ENCODE results near the gene METTL17. TPM values are rescaled to one million over a fixed set of nuclear protein-coding genes. Genes with fewer than 3 reads are reported as not detected.
A peak's percentile ranks its signal among the peaks of the same experiment; 100 is the strongest.

Gene METTL17
- total and polyA plus RNA-seq, 2 donors (not counting 3 experiments of a cell fraction or from before 2014, with no cell fraction given), result 60.6 to 90.6 TPM

- H3K79me2 ChIP-seq (ENCODE audit: control insufficient read depth, insufficient read depth, low read length), result peaks cover 17% of the 10 kb centered on the region
- dilution Hi-C loops (cut with MboI; ENCODE audit: extremely low pct_ligation_motif_present, low sequenced_read_pairs) (no loop called here), intact Hi-C loops (cut with micrococcal nuclease) (no loop called here)
- FAIRE-seq, result peak; percentile 85
- no peak overlapping the region for H3K4me3 ChIP-seq (replicated peaks in 1 of 3; ENCODE audit: insufficient read depth in 1 of 3, low read depth in 1 of 3, low read length in 3 of 3)
- no peak overlapping the region for H2AFZ ChIP-seq (ENCODE audit: low read depth, low read length)
- H3K27me3 ChIP-seq (ENCODE audit: control insufficient read depth in 2 of 2, insufficient read depth in 2 of 2, low read length in 2 of 2), result no peaks in the 10 kb centered on the region
- peak; percentile 75 for DNase-seq (ENCODE audit: low read depth, low spot score)
- H3K27ac ChIP-seq (ENCODE audit: insufficient read depth, low read depth, low read length), result no peak overlapping the region
- ChIA-PET POLR2A (no interaction called here), CTCF (interaction anchor here (1.0 to 3.8 kb wide), 3 partner anchors 15 to 28 kb away, joined by 3 to 34 read pairs (median 6); no protein-coding TSS in a partner anchor)
- H3K9ac ChIP-seq (replicated peaks; ENCODE audit: extremely low read depth, insufficient read depth, low read length), result no peak overlapping the region
- H3K4me2 ChIP-seq (ENCODE audit: insufficient read depth, low read length), result no peak overlapping the region
- no peaks in the 10 kb centered on the region for H4K20me1 ChIP-seq (replicated peaks; ENCODE audit: control insufficient read depth, extremely low read depth, insufficient read depth, low read length)
- no peaks in the 10 kb centered on the region for H3K9me3 ChIP-seq (replicated peaks; ENCODE audit: control insufficient read depth, insufficient read depth, low read length)
- BruUV-seq (replicated peaks), result no TSS peak
- H3K9me1 ChIP-seq (replicated peaks; ENCODE audit: control insufficient read depth, extremely low read depth, insufficient read depth, low read length), result no peaks in the 10 kb centered on the region
- no peaks in the 10 kb centered on the region for H3K36me3 ChIP-seq (ENCODE audit: control insufficient read depth in 2 of 2, extremely low read depth in 1 of 2, insufficient read depth in 2 of 2, low read length in 2 of 2)
- TF ChIP-seq MYC (IDR thresholded peaks at IDR 0.05; ENCODE audit: low read depth, low read length) (no peak), CTCF (IDR thresholded peaks at IDR 0.05; ENCODE audit: extremely low read depth in 1 of 2, insufficient read depth in 1 of 2, low read depth in 1 of 2, low read length in 2 of 2) (no peak), JUN (IDR thresholded peaks at IDR 0.05; ENCODE audit: borderline replicate concordance, insufficient read depth, insufficient read length, low read depth) (peak; percentile 82), FOS (IDR thresholded peaks at IDR 0.05; ENCODE audit: borderline replicate concordance, insufficient read depth, low read length) (peak; percentile 97)
- H3K4me1 ChIP-seq (ENCODE audit: control insufficient read depth, extremely low read depth, insufficient read depth, low read length), result peaks cover 21% of the 10 kb centered on the region
Observed at GRCh38 chr14:20986811-20987210, 3.0 kb upstream of the METTL17 start.

All from endothelial cell of umbilical vein (primary cell).